Mammary epithelial cell (primary cell): ENCODE measurements around the gene FAM89A.
"Not testable (repeated sequence)": the region's sequence is repeated elsewhere in the genome, so short reads cannot be mapped to it uniquely, and the experiment has no call there.

ENCODE experiments used
- CTCF ChIP-seq, 2 donors: IDR thresholded peaks in 1 of 2; conservative IDR thresholded peaks in 1 of 2; 2 replicates each; pipeline ENCODE4 v1.5.1; 2011 to 2012; ENCODE audit warnings: inconsistent platforms in 2 of 2, low read length in 2 of 2, mild to moderate bottlenecking in 2 of 2, control low read depth in 1 of 2, low read depth in 1 of 2; ENCODE audit not compliant: insufficient read depth in 1 of 2; ENCODE audit errors: extremely low read depth in 1 of 2
- EZH2 ChIP-seq: IDR thresholded peaks from 2 replicates; pipeline ENCODE4 v1.6.1; 2012; ENCODE audit warnings: low read length, inconsistent platforms, borderline replicate concordance

- TF ChIP-seq CTCF (conservative IDR thresholded peaks at IDR 0.05 in 1 of 2, IDR thresholded peaks at IDR 0.05 in 1 of 2; ENCODE audit: extremely low read depth in 1 of 2, insufficient read depth in 1 of 2, low read depth in 1 of 2, low read length in 2 of 2); EZH2: not testable (repeated sequence)
Measured at GRCh38 chr1:230984622-230985515, 55.2 kb downstream of the FAM89A start.
